K562 (cell line): Measurements from ENCODE around the gene EXOC4. TPM values are rescaled to one million over a fixed set of nuclear protein-coding genes. Genes with fewer than 3 reads are reported as not detected.

Experiments
- ATAC-seq: fragments of 200-7000 bp; cut with Tn5 transposase; 3 replicates; pipeline ENCODE4 v1.9.1; 2020; ENCODE audit warnings: moderate library complexity
- BruUV-seq: library from RNA; stranded (reverse); fragments of 400-500 nt; replicated peaks from 2 replicates; lab custom pipeline; 2021; lab: Mats Ljungman, UMichigan
- CTCF ChIA-PET: fragments of 300-600 bp; formaldehyde crosslinking; extraction: SDS; loops from one replicate; lab custom pipeline; 2021; ENCODE audit warnings: low intra/inter-chr PET ratio; lab: Yijun Ruan, JAX
- POLR2A ChIA-PET: fragments of 300-600, 350-650 bp; sonication (Branson Sonifier 250); formaldehyde crosslinking; extraction: SDS; loops from one replicate; lab custom pipeline; 2021; ENCODE audit warnings: antibody characterized with exemption, inconsistent platforms; lab: Yijun Ruan, JAX
- DNase-seq, 4 experiments: peaks; one replicate each; pipeline versions ENCODE4 v3.0.0 to v3.0.0-alpha.2; 2011 to 2018; ENCODE audit warnings: low spot score in 3 of 4, mixed read lengths in 3 of 4; ENCODE audit errors: extremely low read depth in 1 of 4
- FAIRE-seq: peaks from 2 replicates; lab custom pipeline; 2011; peaks lifted over from hg19 to GRCh38; lab: Jason Lieb, UNC
- H2AFZ ChIP-seq: 2 replicates; pipeline ENCODE4 v1.6.0; 2011; ENCODE audit warnings: low read depth, low read length, control low read depth, inconsistent platforms
- H3K27ac ChIP-seq: fragments of 200-600 bp; 3 replicates; pipeline ENCODE4 v1.8.0; 2011; ENCODE audit warnings: low read depth, mild to moderate bottlenecking, control low read depth, inconsistent platforms, low read length, moderate library complexity, mixed read lengths; ENCODE audit errors: extremely low read depth
- H3K27me3 ChIP-seq, 2 experiments: fragments of 300-600 bp in 1 of 2; 2 replicates in 1 of 2; 3 replicates in 1 of 2; pipeline versions ENCODE4 v1.6.0 to v1.8.0; 2011; ENCODE audit warnings: inconsistent platforms in 2 of 2, low read length in 2 of 2, mild to moderate bottlenecking in 1 of 2, mixed read lengths in 1 of 2, moderate library complexity in 1 of 2; ENCODE audit not compliant: control insufficient read depth in 2 of 2, insufficient read depth in 2 of 2
- H3K36me3 ChIP-seq: fragments of 300-600 bp; 3 replicates; pipeline ENCODE4 v1.8.0; 2011; ENCODE audit warnings: mild to moderate bottlenecking, low read length, inconsistent platforms; ENCODE audit not compliant: control insufficient read depth, insufficient read depth
- H3K4me1 ChIP-seq, 2 experiments: fragments of 200-600 bp in 1 of 2; replicated peaks in 1 of 2; 2 replicates in 1 of 2; 3 replicates in 1 of 2; pipeline versions ENCODE4 v1.5.1 to v1.8.0; 2011; ENCODE audit warnings: inconsistent platforms in 2 of 2, low read length in 2 of 2, mild to moderate bottlenecking in 1 of 2, mixed read lengths in 1 of 2, moderate library complexity in 1 of 2; ENCODE audit not compliant: control insufficient read depth in 2 of 2, insufficient read depth in 2 of 2
- H3K4me2 ChIP-seq: 2 replicates; pipeline ENCODE4 v1.6.1; 2011; ENCODE audit warnings: low read length, control low read depth, inconsistent platforms, mixed read lengths; ENCODE audit not compliant: insufficient read depth
- H3K4me3 ChIP-seq: fragments of 200-600 bp; sonication (generic), shearing (Covaris generic); 2 replicates; pipeline ENCODE4 v1.5.1; 2016; ENCODE audit warnings: control low read depth, inconsistent platforms
- H3K79me2 ChIP-seq: fragments of 200-600 bp; 3 replicates; pipeline ENCODE4 v1.8.0; 2011; ENCODE audit warnings: low read length, inconsistent platforms; ENCODE audit not compliant: control insufficient read depth, insufficient read depth
- H3K9ac ChIP-seq, 2 experiments: 2 replicates each; pipeline versions ENCODE4 v1.6.0 to v1.6.1; 2011; ENCODE audit warnings: low read depth in 2 of 2, low read length in 2 of 2, control low read depth in 1 of 2, inconsistent platforms in 1 of 2, mild to moderate bottlenecking in 1 of 2, mixed read lengths in 1 of 2; ENCODE audit not compliant: insufficient read depth in 1 of 2
- H3K9me1 ChIP-seq: one replicate; pipeline ENCODE4 v1.6.0; 2011; ENCODE audit warnings: inconsistent platforms, mild to moderate bottlenecking, low read length, moderate library complexity; ENCODE audit not compliant: control insufficient read depth, insufficient read depth
- H3K9me3 ChIP-seq: replicated peaks from 2 replicates; pipeline ENCODE4 v1.5.1; 2011; ENCODE audit warnings: low read depth, low read length, inconsistent platforms; ENCODE audit not compliant: control insufficient read depth, insufficient read depth
- H4K20me1 ChIP-seq: replicated peaks from 2 replicates; pipeline ENCODE4 v1.6.1; 2011; ENCODE audit warnings: low read length, inconsistent platforms, mixed read lengths; ENCODE audit not compliant: control insufficient read depth, insufficient read depth
- ATF1 ChIP-seq, 2 experiments: fragments of 450-650 bp in 1 of 2; IDR thresholded peaks; 2 replicates each; pipeline ENCODE4 v1.6.1; 2016; ENCODE audit warnings: missing compliant biosample characterization in 1 of 2, missing genetic modification characterization in 1 of 2
- BDP1 ChIP-seq: IDR thresholded peaks from 3 replicates; pipeline ENCODE4 v1.6.1; 2011; ENCODE audit not compliant: insufficient read length, insufficient read depth
- BHLHE40 ChIP-seq: IDR thresholded peaks from 2 replicates; pipeline ENCODE4 v1.6.1; 2011; ENCODE audit warnings: low read length, improper control_type of control experiment
- CBX2 ChIP-seq: fragments of 200-600 bp; sonication (generic); IDR thresholded peaks from one replicate; pipeline ENCODE4 v1.6.1; 2012; ENCODE audit warnings: mild to moderate bottlenecking, low read length, inconsistent platforms; ENCODE audit not compliant: insufficient read depth, poor library complexity, severe bottlenecking
- EP400 ChIP-seq: fragments of 450-650 bp; IDR thresholded peaks from 2 replicates; pipeline ENCODE4 v1.6.1; 2017; ENCODE audit warnings: antibody characterized with exemption, mild to moderate bottlenecking, moderate library complexity
- ESRRB ChIP-seq: fragments of 250-450 bp; sonication (Bioruptor Pico); IDR thresholded peaks from 2 replicates; pipeline ENCODE4 v1.5.0; 2020; ENCODE audit warnings: mild to moderate bottlenecking, moderate library complexity, borderline replicate concordance
- HEY1 ChIP-seq: fragments of 250-450 bp; sonication (Bioruptor Pico); IDR thresholded peaks from 2 replicates; pipeline ENCODE4 v1.5.0; 2020; ENCODE audit warnings: mild to moderate bottlenecking, moderate library complexity, borderline replicate concordance
- IRF1 ChIP-seq: sonication (generic); formaldehyde crosslinking; IDR thresholded peaks from 2 replicates; pipeline ENCODE4 v1.8.0; 2022; ENCODE audit warnings: missing genetic modification reagents, mild to moderate bottlenecking, borderline replicate concordance
- KLF13 ChIP-seq: fragments of 450-650 bp; IDR thresholded peaks from 2 replicates; pipeline ENCODE4 v1.6.1; 2016; ENCODE audit warnings: missing genetic modification characterization, low read depth, mild to moderate bottlenecking, missing compliant biosample characterization, moderate library complexity, borderline replicate concordance
- MNT ChIP-seq, 2 experiments: fragments of 450-650 bp; conservative IDR thresholded peaks; 2 replicates each; pipeline ENCODE4 v1.6.1; 2017; ENCODE audit warnings: mild to moderate bottlenecking in 2 of 2, moderate library complexity in 2 of 2
- NCOA4 ChIP-seq: fragments of 450-650 bp; IDR thresholded peaks from 2 replicates; pipeline ENCODE4 v1.6.1; 2018; ENCODE audit warnings: mild to moderate bottlenecking; ENCODE audit not compliant: partially characterized antibody
- PHF20 ChIP-seq: fragments of 450-650 bp; IDR thresholded peaks from 2 replicates; pipeline ENCODE4 v1.6.1; 2018; ENCODE audit not compliant: partially characterized antibody
- PRPF4 ChIP-seq: fragments of 200-400 bp; formaldehyde crosslinking; IDR thresholded peaks from one replicate; pipeline ENCODE4 v1.6.1; 2017; ENCODE audit warnings: low read length, low read depth, mild to moderate bottlenecking; ENCODE audit not compliant: insufficient read depth, poor library complexity, severe bottlenecking
- RFX1 ChIP-seq: fragments of 450-650 bp; IDR thresholded peaks from 2 replicates; pipeline ENCODE4 v1.6.1; 2016; ENCODE audit warnings: mild to moderate bottlenecking, moderate library complexity
- ZBTB7A ChIP-seq: IDR thresholded peaks from 2 replicates; pipeline ENCODE4 v1.6.1; 2011; ENCODE audit warnings: low read depth, mild to moderate bottlenecking, low read length, moderate library complexity, borderline replicate concordance; ENCODE audit not compliant: control insufficient read depth
- ZNF124 ChIP-seq: sonication (generic); formaldehyde crosslinking; IDR thresholded peaks from 2 replicates; pipeline ENCODE4 v1.8.1; 2022; ENCODE audit warnings: missing genetic modification reagents
- ZNF23 ChIP-seq: fragments of 250-450 bp; sonication (Bioruptor Pico); IDR thresholded peaks from 2 replicates; pipeline ENCODE4 v1.4.0; 2020; ENCODE audit warnings: mild to moderate bottlenecking
- ZNF41 ChIP-seq: fragments of 250-450 bp; sonication (Bioruptor Pico); conservative IDR thresholded peaks from 2 replicates; pipeline ENCODE4 v1.4.0; 2020; ENCODE audit warnings: mild to moderate bottlenecking
- WGBS: fragments of 100-300 bp; shearing (Covaris generic); methylation state at CpG from one replicate; pipeline ENCODE4 v1.1.6; 2016; ENCODE audit warnings: low coverage, mixed read lengths; ENCODE audit not compliant: insufficient coverage; ENCODE audit errors: missing lambda C conversion rate; 5-methylcytosine and 5-hydroxymethylcytosine counted together
- in situ Hi-C: fragments of 300-500 bp; cut with MboI; formaldehyde crosslinking; loops from 4 replicates; pipeline ENCODE4 v1.15.0; 2018; ENCODE audit warnings: inconsistent platforms, mixed read lengths
- intact Hi-C: fragments of 100-400 bp; cut with micrococcal nuclease; formaldehyde crosslinking; loops from 2 replicates; pipeline ENCODE4 v1.14.2; 2022
- polyA plus RNA-seq, 8 experiments: library from polyadenylated mRNA; depleted of rRNA in 4 of 8; stranded (reverse) in 5 of 8; unstranded in 3 of 8; fragments of >200 nt; fragmentation: Nextera tagmentation in 2 of 8; fragmentation: Illumina TruSeq in 1 of 8; extraction: Ambion mirVana in 2 of 8; extraction: Trizol in 1 of 8; gene quantifications; 2 replicates each; pipeline versions ENCODE4 v1.2.1 to v1.2.3, GENCODE V29; 2011 to 2014; ENCODE audit warnings: inconsistent platforms in 1 of 8, missing spikeins in 1 of 8
- total RNA-seq, 7 experiments: library from RNA; depleted of rRNA in 6 of 7; stranded (reverse); fragments of >200 nt in 6 of 7; fragmentation: Illumina TruSeq in 2 of 7; extraction: Trizol in 2 of 7; gene quantifications; 2 replicates each; pipeline versions ENCODE4 v1.2.1 to v1.2.3, GENCODE V29; 2011 to 2021; ENCODE audit warnings: low replicate concordance in 1 of 7

Gene EXOC4
- total and polyA plus RNA-seq, 9 of the 15 experiments (the other 6 are each of a cell fraction or from before 2014, with no cell fraction given): 18.5 to 73.1 (median 46.6) TPM

- TF ChIP-seq IRF1 (CRISPR knock-in tag) (no peak), BDP1 (no peak), ATF1 (CRISPR knock-in tag; IDR thresholded peaks at IDR 0.05) (no peak), ATF1 (tag; IDR thresholded peaks at IDR 0.05) (no peak), HEY1 (CRISPR knock-in tag) (no peak), ESRRB (CRISPR knock-in tag) (no peak), ZBTB7A (no peak), RFX1 (no peak), EP400 (no peak)
These were observed 538.0 kb downstream of the EXOC4 start (continued) for GRCh38 chr7:133790911-133791310.

GRCh38 chr7:133794479-133794878 is 541.6 kb downstream of the EXOC4 start:
- ATAC-seq (no peak), DNase-seq (no peak), FAIRE-seq (no peak)
- H3K4me3 ChIP-seq: no peak overlapping the region
- H3K79me2 ChIP-seq: no peaks in the 10 kb centered on the region
- in situ Hi-C loops (no loop called here), intact Hi-C loops (no loop called here)
- POLR2A ChIA-PET: interaction anchor here (1.5 kb wide), 1 partner anchor 21 kb away, joined by 3 read pairs; no protein-coding TSS in a partner anchor
- WGBS: 36% methylated on average over 2 of the region's 2 CpGs
- no peak overlapping the region for H3K27ac ChIP-seq
- no TSS peak for BruUV-seq
- H3K36me3 ChIP-seq: no peaks in the 10 kb centered on the region
- H3K4me2 ChIP-seq: no peak overlapping the region
- no peaks in the 10 kb centered on the region for H3K9me3 ChIP-seq
- H3K27me3 ChIP-seq: no peaks in the 10 kb centered on the region
- no peak overlapping the region for H2AFZ ChIP-seq
- no peaks in the 10 kb centered on the region for H3K9me1 ChIP-seq
- no peak overlapping the region for H3K9ac ChIP-seq
- CTCF ChIA-PET: no interaction called here
- no peaks in the 10 kb centered on the region for H4K20me1 ChIP-seq
- no peaks in the 10 kb centered on the region for H3K4me1 ChIP-seq
- TF ChIP-seq KLF13 (tag) (no peak), PRPF4 (no peak), IRF1 (CRISPR knock-in tag) (no peak), ZNF23 (no peak), BHLHE40 (no peak), CBX2 (no peak), NCOA4 (no peak), ZNF124 (CRISPR knock-in tag) (no peak), PHF20 (no peak), MNT (conservative IDR thresholded peaks at IDR 0.05) (no peak), ZNF41 (CRISPR knock-in tag) (no peak)
